Measurements from ENCODE around the gene DEFB118.
"Not testable (repeated sequence)": the region's sequence is repeated elsewhere in the genome, so short reads cannot be mapped to it uniquely, and the experiment has no call there.

DEFB118 gene, protein sequence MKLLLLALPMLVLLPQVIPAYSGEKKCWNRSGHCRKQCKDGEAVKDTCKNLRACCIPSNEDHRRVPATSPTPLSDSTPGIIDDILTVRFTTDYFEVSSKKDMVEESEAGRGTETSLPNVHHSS

DNA sequence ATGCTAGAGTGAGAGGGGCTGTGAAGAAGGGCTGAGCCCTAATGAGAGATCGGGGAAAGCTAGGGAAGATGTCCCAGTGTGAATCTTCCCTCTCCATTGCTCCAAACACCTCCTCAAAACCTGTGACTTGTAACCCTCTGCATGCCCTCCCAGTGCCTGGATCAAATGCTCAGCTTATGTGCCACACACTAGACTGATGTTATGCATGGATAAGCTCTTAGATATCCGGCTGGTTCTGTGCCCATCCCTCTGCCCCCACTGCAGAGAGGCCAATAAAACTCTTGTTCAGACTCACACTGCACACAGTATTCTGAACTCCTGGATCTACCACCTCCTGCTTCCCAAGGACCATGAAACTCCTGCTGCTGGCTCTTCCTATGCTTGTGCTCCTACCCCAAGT is at the start of gene DEFB118:
Gene DEFB118 (plus strand): TSS at position 301 of the 400 bp plus-strand sequence. CDS start 50 bp downstream, at position 351.
- no peaks in the 10 kb centered on the region for H3K4me1 ChIP-seq (ENCODE audit: control insufficient read depth, insufficient read depth, low read length)
- H3K27me3 ChIP-seq (ENCODE audit: control insufficient read depth, insufficient read depth, low read length) = peaks cover 14% of the 10 kb centered on the region; the same call in 1 of the 2 replicates
- H3K36me3 ChIP-seq (ENCODE audit: control insufficient read depth, insufficient read depth, low read length) = no peaks in the 10 kb centered on the region
- H3K9me3 ChIP-seq (ENCODE audit: control insufficient read depth, insufficient read depth, low read depth, low read length) = peaks cover 69% of the 10 kb centered on the region; the same call in 1 of the 2 replicates
- no peak within 1 kb of the TSS for H3K9ac ChIP-seq (ENCODE audit: low read length)
- no peak within 1 kb of the TSS for H3K4me3 ChIP-seq (ENCODE audit: low read depth, low read length)
- no peak within 1 kb of the TSS for H3K27ac ChIP-seq (ENCODE audit: low read depth, low read length)

DNA sequence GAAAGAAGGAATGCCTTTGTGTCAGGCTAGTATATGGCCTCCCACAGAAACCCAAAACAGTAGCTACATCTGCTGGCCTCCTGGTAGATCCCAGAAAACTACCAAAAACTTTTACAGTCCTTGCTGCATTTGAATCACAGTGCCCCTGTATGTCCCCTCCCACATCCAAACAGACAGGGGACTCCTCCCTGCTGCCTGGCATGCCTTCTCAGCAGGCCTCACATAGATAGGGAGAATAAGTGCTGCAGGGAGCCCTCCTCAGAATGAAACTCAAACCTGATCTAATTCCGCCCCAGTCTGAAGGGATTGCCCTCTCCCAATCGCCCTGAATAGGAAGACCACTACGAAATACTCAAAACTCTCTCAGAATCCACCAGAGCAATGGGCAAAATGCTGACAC is 45.9 kb upstream of the DEFB118 start:
- Histone ChIP-seq H3K4me3 (ENCODE audit: low read depth, low read length) (no peak overlapping the region), H3K27me3 (ENCODE audit: control insufficient read depth, insufficient read depth, low read length) (no peaks in the 10 kb centered on the region), H3K9me3 (ENCODE audit: control insufficient read depth, insufficient read depth, low read depth, low read length) (peaks cover 51% of the 10 kb centered on the region), H3K36me3 (ENCODE audit: control insufficient read depth, insufficient read depth, low read length) (no peaks in the 10 kb centered on the region), H3K27ac (ENCODE audit: low read depth, low read length) (no peak overlapping the region), H3K4me1 (ENCODE audit: control insufficient read depth, insufficient read depth, low read length) (no peaks in the 10 kb centered on the region), H3K9ac (ENCODE audit: low read length) (no peak overlapping the region)

DNA sequence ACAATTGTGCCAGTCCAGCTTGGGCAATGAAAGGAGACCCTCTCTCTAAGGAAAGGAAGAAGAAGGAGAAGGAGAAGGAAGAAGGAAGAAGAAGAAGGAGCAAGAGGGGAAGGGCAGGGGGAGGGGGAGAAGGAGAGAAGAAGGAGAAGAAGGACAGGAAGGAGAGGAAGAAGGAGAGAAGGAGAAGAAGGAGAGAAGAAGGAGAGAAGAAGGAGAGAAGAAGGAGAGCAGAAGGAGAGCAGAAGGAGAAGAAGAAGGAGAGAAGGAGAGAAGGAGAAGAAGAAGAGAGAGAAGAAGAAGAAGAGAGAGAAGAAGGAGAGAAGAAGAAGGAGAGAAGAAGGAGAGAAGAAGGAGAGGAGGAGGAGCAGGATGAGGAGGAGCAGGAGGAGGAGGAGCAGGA is 37.5 kb upstream of the DEFB118 start:
- Histone ChIP-seq H3K4me1 (ENCODE audit: control insufficient read depth, insufficient read depth, low read length) (no peaks in the 10 kb centered on the region), H3K36me3 (ENCODE audit: control insufficient read depth, insufficient read depth, low read length) (no peaks in the 10 kb centered on the region), H3K27ac (ENCODE audit: low read depth, low read length) (no peak overlapping the region), H3K4me3 (ENCODE audit: low read depth, low read length) (no peak overlapping the region), H3K9ac (ENCODE audit: low read length) (no peak overlapping the region), H3K27me3 (ENCODE audit: control insufficient read depth, insufficient read depth, low read length) (no peaks in the 10 kb centered on the region), H3K9me3 (ENCODE audit: control insufficient read depth, insufficient read depth, low read depth, low read length) (peaks cover 51% of the 10 kb centered on the region)

DNA sequence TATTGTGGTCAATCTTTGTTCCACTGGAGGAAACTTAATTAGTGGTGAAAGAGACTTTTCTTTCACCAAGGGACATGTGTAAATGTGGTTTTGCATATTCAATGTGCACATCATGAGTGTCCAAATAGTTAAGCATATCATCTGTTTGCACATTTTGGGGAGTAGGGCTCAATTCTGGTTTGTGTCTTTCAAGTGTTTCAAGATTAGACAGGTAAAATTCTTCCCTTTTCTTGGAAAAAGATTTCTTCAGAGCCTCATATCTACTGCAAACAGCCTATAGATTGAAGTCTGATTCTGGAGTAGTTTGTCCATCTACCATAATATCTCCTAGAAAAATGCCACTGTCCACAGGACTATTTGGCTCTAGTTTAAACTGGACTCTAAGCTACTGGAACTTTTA is 26.9 kb upstream of the DEFB118 start:
- Histone ChIP-seq H3K27me3 (ENCODE audit: control insufficient read depth, insufficient read depth, low read length) (no peaks in the 10 kb centered on the region; the same call in 1 of the 2 replicates), H3K9me3 (ENCODE audit: control insufficient read depth, insufficient read depth, low read depth, low read length) (peaks cover 45% of the 10 kb centered on the region; the same call in 1 of the 2 replicates), H3K27ac (ENCODE audit: low read depth, low read length) (no peak overlapping the region), H3K9ac (ENCODE audit: low read length) (no peak overlapping the region), H3K4me1 (ENCODE audit: control insufficient read depth, insufficient read depth, low read length) (no peaks in the 10 kb centered on the region), H3K36me3 (ENCODE audit: control insufficient read depth, insufficient read depth, low read length) (no peaks in the 10 kb centered on the region), H3K4me3 (ENCODE audit: low read depth, low read length) (no peak overlapping the region)

DNA sequence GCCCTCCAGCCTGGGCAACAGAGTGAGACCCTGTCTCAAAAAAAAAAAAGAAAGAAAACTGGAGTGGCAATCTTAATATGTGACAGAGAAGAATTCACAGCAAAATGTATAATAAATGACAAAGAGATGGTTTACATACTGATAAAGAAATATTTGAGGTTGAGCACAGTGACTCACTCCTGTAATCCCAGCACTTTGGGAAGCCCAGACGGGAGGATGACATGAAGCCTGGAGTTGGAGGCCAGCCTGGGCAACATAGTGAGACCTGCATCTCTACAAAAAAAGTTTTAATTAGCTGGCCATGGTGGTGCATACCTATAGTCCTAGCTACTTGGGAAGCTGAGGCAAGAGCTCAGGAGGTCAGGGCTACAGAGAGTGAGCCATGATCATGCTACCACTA is 12.4 kb upstream of the DEFB118 start:
- Histone ChIP-seq H3K9ac (ENCODE audit: low read length) (no peak overlapping the region), H3K4me3 (ENCODE audit: low read depth, low read length) (no peak overlapping the region), H3K27ac (ENCODE audit: low read depth, low read length) (no peak overlapping the region), H3K27me3 (ENCODE audit: control insufficient read depth, insufficient read depth, low read length) (no peaks in the 10 kb centered on the region; the same call in 1 of the 2 replicates), H3K4me1 (ENCODE audit: control insufficient read depth, insufficient read depth, low read length) (no peaks in the 10 kb centered on the region), H3K36me3 (ENCODE audit: control insufficient read depth, insufficient read depth, low read length) (no peaks in the 10 kb centered on the region), H3K9me3 (ENCODE audit: control insufficient read depth, insufficient read depth, low read depth, low read length) (peaks cover 45% of the 10 kb centered on the region; the same call in 1 of the 2 replicates)

DNA sequence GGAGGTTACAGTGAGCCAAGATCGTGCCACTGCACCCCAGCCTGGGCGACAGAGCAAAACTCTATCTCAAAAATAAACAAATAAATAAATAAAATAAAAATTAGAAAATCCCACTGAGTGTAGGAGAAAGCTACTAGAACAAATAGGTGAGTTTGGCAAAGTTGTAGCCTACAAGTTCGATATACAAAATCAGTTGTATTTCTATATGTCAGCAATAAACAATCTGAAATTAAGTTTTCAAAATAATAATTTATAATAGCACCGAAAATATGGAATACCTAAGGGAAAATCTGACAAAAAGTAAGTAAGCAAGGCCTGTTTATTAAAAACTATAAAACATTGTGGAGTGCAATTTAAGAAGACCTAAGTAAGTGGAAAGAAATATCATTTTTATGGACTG is 5.1 kb upstream of the DEFB118 start:
- Histone ChIP-seq H3K4me1 (ENCODE audit: control insufficient read depth, insufficient read depth, low read length) (no peaks in the 10 kb centered on the region), H3K27ac (ENCODE audit: low read depth, low read length) (no peak overlapping the region), H3K27me3 (ENCODE audit: control insufficient read depth, insufficient read depth, low read length) (peaks cover 3% of the 10 kb centered on the region; the same call in 1 of the 2 replicates), H3K9me3 (ENCODE audit: control insufficient read depth, insufficient read depth, low read depth, low read length) (peaks cover 61% of the 10 kb centered on the region; the same call in 1 of the 2 replicates), H3K9ac (ENCODE audit: low read length) (no peak overlapping the region), H3K4me3 (ENCODE audit: low read depth, low read length) (no peak overlapping the region), H3K36me3 (ENCODE audit: control insufficient read depth, insufficient read depth, low read length) (no peaks in the 10 kb centered on the region)

DNA sequence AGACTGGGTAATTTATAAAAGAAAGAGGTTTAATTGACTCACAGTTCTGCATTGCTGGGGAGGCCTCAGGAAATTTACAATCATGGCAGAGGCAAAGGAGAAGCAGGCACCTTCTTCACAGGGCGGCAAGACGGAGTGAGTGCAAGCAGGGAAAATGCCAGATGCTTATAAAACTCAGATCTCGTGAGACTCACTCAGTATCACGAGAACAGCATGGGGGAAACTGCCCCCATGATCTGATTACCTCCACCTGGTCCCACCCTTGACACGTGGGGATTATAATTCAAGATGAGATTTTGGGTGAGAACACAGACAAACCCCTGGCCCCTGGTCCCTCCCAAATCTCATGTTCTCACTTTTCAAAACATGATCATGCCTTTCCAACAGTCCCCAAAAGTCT is 4.1 kb upstream of the DEFB118 start:
- not testable (repeated sequence) for H3K4me3 ChIP-seq (ENCODE audit: low read depth, low read length); H3K9ac ChIP-seq (ENCODE audit: low read length); H3K27me3 ChIP-seq (ENCODE audit: control insufficient read depth, insufficient read depth, low read length); H3K27ac ChIP-seq (ENCODE audit: low read depth, low read length); H3K36me3 ChIP-seq (ENCODE audit: control insufficient read depth, insufficient read depth, low read length); H3K4me1 ChIP-seq (ENCODE audit: control insufficient read depth, insufficient read depth, low read length)
- peaks cover 62% of the 10 kb centered on the region; the same call in 1 of the 2 replicates for H3K9me3 ChIP-seq (ENCODE audit: control insufficient read depth, insufficient read depth, low read depth, low read length)

DNA sequence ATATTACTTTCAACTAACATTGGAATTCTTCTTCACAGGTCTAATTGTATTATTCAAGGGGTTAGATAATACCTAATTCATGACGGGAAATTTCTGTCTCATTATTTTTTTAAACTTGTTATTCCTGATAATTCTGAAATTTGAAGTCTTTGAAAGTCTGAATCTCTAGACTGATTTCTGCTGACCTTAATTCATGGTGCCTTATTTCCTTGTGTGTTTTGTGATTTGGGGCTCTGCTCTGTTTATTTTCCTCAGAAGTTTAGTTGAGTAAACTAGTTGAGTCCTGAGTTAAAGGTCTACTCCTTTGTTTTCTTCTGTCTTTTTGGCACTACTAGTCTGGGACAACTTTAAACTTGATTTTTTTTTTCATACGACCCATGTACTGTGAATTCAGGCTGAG is 5.9 kb downstream of the DEFB118 start:
- Histone ChIP-seq H3K27me3 (ENCODE audit: control insufficient read depth, insufficient read depth, low read length) (peaks cover 15% of the 10 kb centered on the region; the same call in 1 of the 2 replicates), H3K9ac (ENCODE audit: low read length) (no peak overlapping the region), H3K36me3 (ENCODE audit: control insufficient read depth, insufficient read depth, low read length) (no peaks in the 10 kb centered on the region), H3K27ac (ENCODE audit: low read depth, low read length) (no peak overlapping the region), H3K4me3 (ENCODE audit: low read depth, low read length) (no peak overlapping the region), H3K9me3 (ENCODE audit: control insufficient read depth, insufficient read depth, low read depth, low read length) (peaks cover 54% of the 10 kb centered on the region; the same call in 1 of the 2 replicates), H3K4me1 (ENCODE audit: control insufficient read depth, insufficient read depth, low read length) (no peaks in the 10 kb centered on the region)

DNA sequence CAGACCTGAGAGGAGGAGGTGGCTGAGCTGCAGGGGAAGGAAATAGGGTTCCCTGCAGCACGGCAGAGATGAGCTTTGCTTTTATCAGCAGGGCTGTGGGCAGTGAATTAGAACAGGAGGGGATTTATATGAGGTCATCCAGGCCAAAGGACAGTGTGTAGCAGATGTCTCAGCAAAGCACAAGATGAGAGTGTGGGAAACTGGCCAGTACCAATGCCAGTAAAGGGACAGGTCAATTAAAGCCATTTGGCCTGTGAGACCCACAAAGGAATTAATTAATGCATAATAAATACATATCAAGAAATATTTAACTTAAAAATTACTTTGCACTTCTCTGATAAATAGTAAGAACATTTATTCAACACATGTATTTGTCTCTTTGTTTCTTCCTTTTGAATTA is 22.1 kb downstream of the DEFB118 start, which contains the start of gene DEFB119:
Gene DEFB119 (minus strand): TSS at position 101 of the 400 bp plus-strand sequence. CDS start 107 bp downstream, outside the sequence.
- Histone ChIP-seq H3K27me3 (ENCODE audit: control insufficient read depth, insufficient read depth, low read length) (peaks cover 17% of the 10 kb centered on the region; the same call in 1 of the 2 replicates), H3K9ac (ENCODE audit: low read length) (no peak within 1 kb of the TSS), H3K4me1 (ENCODE audit: control insufficient read depth, insufficient read depth, low read length) (no peaks in the 10 kb centered on the region), H3K4me3 (ENCODE audit: low read depth, low read length) (no peak within 1 kb of the TSS), H3K27ac (ENCODE audit: low read depth, low read length) (no peak within 1 kb of the TSS), H3K36me3 (ENCODE audit: control insufficient read depth, insufficient read depth, low read length) (no peaks in the 10 kb centered on the region), H3K9me3 (ENCODE audit: control insufficient read depth, insufficient read depth, low read depth, low read length) (peaks cover 67% of the 10 kb centered on the region; the same call in 1 of the 2 replicates)

DNA sequence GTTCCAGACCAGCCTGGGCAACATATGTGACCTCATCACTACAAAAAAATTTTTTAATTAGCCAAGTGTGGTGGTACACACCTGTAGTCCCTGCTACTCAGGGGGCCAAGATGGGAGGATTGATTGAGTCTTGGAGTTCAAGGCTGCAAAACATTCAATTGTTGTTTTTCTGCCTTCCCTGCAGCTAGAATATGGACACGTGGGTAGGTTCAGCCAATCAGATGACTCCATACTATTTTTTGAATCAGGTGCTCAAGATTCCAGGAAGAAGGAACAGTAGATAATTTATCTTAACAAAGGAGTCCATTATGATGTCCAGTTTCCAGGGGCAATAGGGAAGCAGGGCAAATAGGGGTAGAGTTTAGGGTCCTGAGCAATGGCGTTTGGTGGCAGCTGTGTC is 24.4 kb downstream of the DEFB118 start:
- H3K4me1 ChIP-seq (ENCODE audit: control insufficient read depth, insufficient read depth, low read length) = no peaks in the 10 kb centered on the region
- peaks cover 20% of the 10 kb centered on the region; the same call in 1 of the 2 replicates for H3K27me3 ChIP-seq (ENCODE audit: control insufficient read depth, insufficient read depth, low read length)
- H3K27ac ChIP-seq (ENCODE audit: low read depth, low read length) = no peak overlapping the region
- no peak overlapping the region for H3K9ac ChIP-seq (ENCODE audit: low read length)
- no peak overlapping the region for H3K4me3 ChIP-seq (ENCODE audit: low read depth, low read length)
- peaks cover 65% of the 10 kb centered on the region; the same call in 1 of the 2 replicates for H3K9me3 ChIP-seq (ENCODE audit: control insufficient read depth, insufficient read depth, low read depth, low read length)
- H3K36me3 ChIP-seq (ENCODE audit: control insufficient read depth, insufficient read depth, low read length) = no peaks in the 10 kb centered on the region

DNA sequence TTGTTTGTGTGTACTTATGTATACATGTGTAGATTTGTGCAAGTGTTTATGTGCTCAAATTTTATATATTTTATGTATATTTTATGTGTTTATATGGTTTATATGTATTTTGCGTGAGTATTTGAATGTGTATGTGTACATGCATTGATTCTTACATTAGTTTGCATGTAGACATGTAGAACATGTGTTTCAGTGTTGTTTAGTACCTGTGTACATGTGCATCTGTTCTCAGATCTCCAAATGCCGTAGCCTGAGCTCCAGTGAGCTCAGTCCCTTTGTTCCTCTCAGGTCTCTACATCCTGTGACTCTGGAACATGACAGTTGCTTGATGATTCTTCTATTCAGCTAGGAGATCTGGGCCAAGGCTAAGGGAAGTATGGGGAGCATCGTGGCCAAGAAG is 26.5 kb downstream of the DEFB118 start:
- Histone ChIP-seq H3K9me3 (ENCODE audit: control insufficient read depth, insufficient read depth, low read depth, low read length) (peaks cover 60% of the 10 kb centered on the region; the same call in 1 of the 2 replicates), H3K9ac (ENCODE audit: low read length) (no peak overlapping the region), H3K27ac (ENCODE audit: low read depth, low read length) (no peak overlapping the region), H3K4me3 (ENCODE audit: low read depth, low read length) (no peak overlapping the region), H3K36me3 (ENCODE audit: control insufficient read depth, insufficient read depth, low read length) (no peaks in the 10 kb centered on the region), H3K4me1 (ENCODE audit: control insufficient read depth, insufficient read depth, low read length) (no peaks in the 10 kb centered on the region), H3K27me3 (ENCODE audit: control insufficient read depth, insufficient read depth, low read length) (peaks cover 15% of the 10 kb centered on the region; the same call in 1 of the 2 replicates)
